NT2/D1 (cell line): ENCODE results near the gene GTF3A.

Source experiments
- DNase-seq: peaks from one replicate; pipeline ENCODE4 v3.0.0-alpha.2; 2011; ENCODE audit warnings: low read depth, low spot score
- H3K27me3 ChIP-seq: 2 replicates; pipeline ENCODE4 v1.6.0; 2011; ENCODE audit warnings: mild to moderate bottlenecking; ENCODE audit not compliant: insufficient read length, insufficient read depth
- H3K36me3 ChIP-seq: 2 replicates; pipeline ENCODE4 v1.6.1; 2011; ENCODE audit warnings: mild to moderate bottlenecking, low read length, mixed read lengths; ENCODE audit not compliant: insufficient read depth, insufficient read length
- H3K4me1 ChIP-seq: 2 replicates; pipeline ENCODE4 v1.5.1; 2011; ENCODE audit not compliant: insufficient read depth, insufficient read length
- H3K4me3 ChIP-seq: 2 replicates; pipeline ENCODE4 v1.5.1; 2011; ENCODE audit warnings: low read depth; ENCODE audit not compliant: insufficient read length
- H3K9ac ChIP-seq: 2 replicates; pipeline ENCODE4 v1.6.0; 2011; ENCODE audit warnings: low read depth; ENCODE audit not compliant: insufficient read length
- H3K9me3 ChIP-seq: 2 replicates; pipeline ENCODE4 v1.5.1; 2011; ENCODE audit warnings: mild to moderate bottlenecking, low read length; ENCODE audit not compliant: insufficient read depth
- SUZ12 ChIP-seq: IDR thresholded peaks from 2 replicates; pipeline ENCODE4 v1.6.1; 2011; ENCODE audit not compliant: insufficient read length, insufficient read depth; ENCODE audit errors: extremely low read depth
- YY1 ChIP-seq: IDR thresholded peaks from 2 replicates; pipeline ENCODE4 v1.6.1; 2011; ENCODE audit not compliant: insufficient read length, insufficient read depth
- ZNF274 ChIP-seq: IDR thresholded peaks from 2 replicates; pipeline ENCODE4 v1.6.1; 2011; ENCODE audit warnings: mild to moderate bottlenecking, low read depth, low read length

Gene GTF3A

GRCh38 chr13:27405546-27406134, 18.8 kb upstream of the GTF3A start:
- TF ChIP-seq SUZ12 (no peak), ZNF274 (no peak), YY1 (no peak)
- Histone ChIP-seq H3K9ac (no peak overlapping the region), H3K36me3 (no peaks in the 10 kb centered on the region), H3K27me3 (no peaks in the 10 kb centered on the region), H3K4me1 (no peaks in the 10 kb centered on the region), H3K9me3 (no peaks in the 10 kb centered on the region), H3K4me3 (no peak overlapping the region)
- DNase-seq = no peak

- Histone ChIP-seq H3K9ac (no peak overlapping the region), H3K4me3 (no peak overlapping the region), H3K9me3 (no peaks in the 10 kb centered on the region), H3K4me1 (no peaks in the 10 kb centered on the region), H3K27me3 (no peaks in the 10 kb centered on the region), H3K36me3 (no peaks in the 10 kb centered on the region)
- DNase-seq = no peak
- TF ChIP-seq SUZ12 (no peak), YY1 (no peak), ZNF274 (no peak)
These were observed 18.1 kb upstream of the GTF3A start for GRCh38 chr13:27406178-27406939.

DNA sequence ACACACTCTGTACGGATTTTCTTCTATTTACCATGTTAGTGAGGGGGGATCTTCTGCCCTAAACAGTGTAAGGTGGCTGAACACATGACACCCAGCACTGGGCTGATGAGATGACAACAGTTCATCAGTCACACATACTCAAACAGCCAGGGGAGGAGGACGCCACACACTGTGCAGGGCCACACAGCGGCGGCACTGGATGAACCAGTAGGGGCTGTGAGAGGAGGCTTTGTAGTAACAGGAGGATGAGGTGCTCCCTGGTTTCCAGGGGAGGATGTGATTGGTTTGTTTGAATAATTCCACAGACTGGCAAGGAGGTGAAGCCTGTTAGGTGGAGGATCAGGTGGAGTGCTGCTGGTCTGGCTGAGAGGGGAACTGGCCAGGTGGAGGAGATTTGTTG, 16.3 kb upstream of the GTF3A start:
- DNase-seq = no peak
- H3K4me1 ChIP-seq = no peaks in the 10 kb centered on the region
- H3K9ac ChIP-seq = no peak overlapping the region
- no peak for TF ChIP-seq YY1
- TF ChIP-seq ZNF274 = no peak
- no peak for TF ChIP-seq SUZ12
- no peaks in the 10 kb centered on the region for H3K36me3 ChIP-seq
- H3K4me3 ChIP-seq = no peak overlapping the region
- H3K9me3 ChIP-seq = no peaks in the 10 kb centered on the region
- H3K27me3 ChIP-seq = no peaks in the 10 kb centered on the region

DNA sequence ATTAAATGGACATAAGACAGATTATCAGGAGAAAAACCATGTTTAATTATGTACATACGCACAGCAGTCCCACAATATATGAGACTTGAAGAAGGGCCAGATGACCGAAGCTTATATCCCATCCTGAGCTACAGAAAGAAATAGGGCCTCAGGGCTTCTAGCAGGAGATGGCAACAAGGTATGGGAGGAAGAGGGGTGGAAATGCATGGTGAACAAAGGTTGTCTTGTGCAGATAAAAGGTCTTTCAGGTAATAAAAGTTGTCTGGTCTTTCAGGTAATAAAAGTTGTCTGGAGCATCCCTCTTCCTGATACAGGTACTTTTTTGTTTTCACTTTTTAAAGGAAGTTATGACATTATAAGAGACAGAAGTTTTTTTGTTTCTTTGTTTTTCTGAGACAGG, 15.4 kb upstream of the GTF3A start:
- Histone ChIP-seq H3K9ac (no peak overlapping the region), H3K36me3 (no peaks in the 10 kb centered on the region), H3K4me3 (no peak overlapping the region), H3K4me1 (no peaks in the 10 kb centered on the region), H3K27me3 (no peaks in the 10 kb centered on the region), H3K9me3 (no peaks in the 10 kb centered on the region)
- TF ChIP-seq SUZ12 (no peak), YY1 (no peak), ZNF274 (no peak)
- DNase-seq = no peak

DNA sequence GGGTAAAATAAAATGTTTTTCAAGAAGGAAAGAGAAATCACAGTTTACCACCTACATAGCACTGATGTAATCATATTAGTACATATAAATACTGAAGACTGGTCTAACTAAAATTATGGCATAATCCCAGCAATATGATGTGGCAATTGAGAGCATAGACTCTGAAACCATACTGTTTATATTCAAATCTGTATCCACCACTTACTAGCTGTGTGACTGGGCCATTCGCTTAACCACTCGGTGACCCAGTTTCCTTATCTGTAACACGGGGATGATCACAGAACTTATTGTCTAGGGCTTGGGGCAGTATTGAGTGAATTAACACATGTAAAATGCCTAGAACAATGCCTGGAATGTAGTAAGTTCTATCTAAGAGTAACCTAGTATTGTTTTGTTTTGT, 13.1 kb upstream of the GTF3A start:
- Histone ChIP-seq H3K27me3 (no peaks in the 10 kb centered on the region), H3K36me3 (no peaks in the 10 kb centered on the region), H3K9ac (no peak overlapping the region), H3K4me1 (no peaks in the 10 kb centered on the region), H3K4me3 (no peak overlapping the region), H3K9me3 (no peaks in the 10 kb centered on the region)
- TF ChIP-seq SUZ12 (no peak), YY1 (no peak), ZNF274 (no peak)
- DNase-seq = no peak

- no peaks in the 10 kb centered on the region for H3K9me3 ChIP-seq
- no peak for DNase-seq
- H3K27me3 ChIP-seq = no peaks in the 10 kb centered on the region
- H3K36me3 ChIP-seq = no peaks in the 10 kb centered on the region
- no peak overlapping the region for H3K4me3 ChIP-seq
- TF ChIP-seq ZNF274 (no peak), YY1 (no peak), SUZ12 (no peak)
- H3K4me1 ChIP-seq = no peaks in the 10 kb centered on the region
- H3K9ac ChIP-seq = no peak overlapping the region
These were observed 9.3 kb upstream of the GTF3A start for GRCh38 chr13:27415116-27415515.

DNA sequence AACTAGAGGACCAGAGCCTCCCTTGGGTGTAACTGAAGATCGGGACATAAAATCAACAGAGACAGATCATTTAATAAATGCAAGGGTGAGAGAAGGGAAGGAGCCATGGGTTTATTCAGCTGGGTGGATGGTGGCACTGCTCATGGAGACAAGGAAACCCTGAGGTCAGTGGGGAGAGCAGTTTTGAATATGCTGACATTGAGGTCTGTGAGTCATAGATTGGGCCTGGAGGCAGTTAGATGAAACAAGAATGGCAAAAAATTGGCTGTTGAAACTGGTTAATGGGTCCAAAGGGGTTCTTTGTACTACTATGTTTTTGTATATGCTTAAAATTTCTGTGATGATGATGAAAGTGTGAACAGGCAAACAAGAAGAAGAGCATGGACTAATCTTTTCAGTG, 5.1 kb upstream of the GTF3A start:
- Histone ChIP-seq H3K9ac (no peak overlapping the region), H3K4me1 (no peaks in the 10 kb centered on the region), H3K4me3 (no peak overlapping the region), H3K27me3 (peaks cover 20% of the 10 kb centered on the region), H3K9me3 (no peaks in the 10 kb centered on the region), H3K36me3 (no peaks in the 10 kb centered on the region)
- TF ChIP-seq YY1 (no peak), ZNF274 (no peak), SUZ12 (no peak)
- no peak for DNase-seq
